ENCODE measurements around the gene CPNE1. TPM values are rescaled to one million over a fixed set of nuclear protein-coding genes. Genes with fewer than 3 reads are reported as not detected.
"Not testable (repeated sequence)": the region's sequence is repeated elsewhere in the genome, so short reads cannot be mapped to it uniquely, and the experiment has no call there.

CPNE1 gene
- 100 to 1,000 TPM; 298 to 342 (median 334) TPM for total RNA-seq
- total RNA-seq (2013), result 279 TPM

- peak; percentile 93 to 98 for DNase-seq
Measured at GRCh38 chr20:35664466-35665206, at the start of gene CPNE1, which contains the start of gene RBM12. Gene CPNE1, minus strand, starts transcription at chr20:35664900. Its CDS starts 31,977 bp downstream, at chr20:35632923. Gene RBM12, minus strand, starts transcription at chr20:35664900. Its CDS starts 9,578 bp downstream, at chr20:35655322.

GRCh38 chr20:35714127-35714526 lies 49.4 kb upstream of the CPNE1 start:
- WGBS (ENCODE audit: insufficient coverage), result 94% methylated on average over 4 of the region's 4 CpGs
- H3K4me3 ChIP-seq (ENCODE audit: low read length), result no peak overlapping the region
- intact Hi-C loops (cut with micrococcal nuclease), result no loop called here
- H3K4me1 ChIP-seq (ENCODE audit: control insufficient read depth, insufficient read depth, low read length), result peaks cover 12% of the 10 kb centered on the region
- Mint-ChIP-seq H3K4me3 (peak overlapping the region; percentile 7), H3K9me3 (no peaks in the 10 kb centered on the region), H3K27me3 (ENCODE audit: low read depth in 2 of 2) (no peaks in the 10 kb centered on the region), H3K27ac (peak overlapping the region; percentile 49 to 77), H3K4me1 (peaks cover 35 to 38% of the 10 kb centered on the region in 2 donors), H3K36me3 (peaks cover 25% of the 10 kb centered on the region)
- no peak for ATAC-seq
- H3K36me3 ChIP-seq (ENCODE audit: control insufficient read depth, insufficient read depth, low read length), result peaks cover 93% of the 10 kb centered on the region
- H3K27ac ChIP-seq (ENCODE audit: low read length), result no peak overlapping the region
- no peaks in the 10 kb centered on the region for H3K27me3 ChIP-seq (ENCODE audit: control insufficient read depth, insufficient read depth, low read length)
- DNase-seq, result no peak
- no peak for TF ChIP-seq CTCF (IDR thresholded peaks at IDR 0.05)
- no peaks in the 10 kb centered on the region for H3K9me3 ChIP-seq (ENCODE audit: control insufficient read depth, insufficient read depth, low read length)

More at GRCh38 chr20:35664466-35665206, at the start of gene CPNE1, which contains the start of gene RBM12:
- H3K36me3 ChIP-seq (ENCODE audit: control insufficient read depth, insufficient read depth, low read length), result peaks cover 11% of the 10 kb centered on the region
- Mint-ChIP-seq H3K9me3 (no peaks in the 10 kb centered on the region), H3K36me3 (peaks cover 8% of the 10 kb centered on the region), H3K4me3 (peak within 1 kb of the TSS; percentile 96), H3K27me3 (ENCODE audit: low read depth in 2 of 2) (no peaks in the 10 kb centered on the region), H3K4me1 (peaks cover 55% of the 10 kb centered on the region in 2 donors), H3K27ac (peak within 1 kb of the TSS in 1 of 2 donors; percentile 100)
- intact Hi-C loops (cut with micrococcal nuclease), result loop anchor here (1.0 to 5.0 kb wide), 5 partner anchors 33 to 124 kb away; partner anchors contain the start of genes NFS1, RBM39 and ROMO1
- no peak for TF ChIP-seq CTCF (IDR thresholded peaks at IDR 0.05)
- peaks cover 22% of the 10 kb centered on the region for H3K4me1 ChIP-seq (ENCODE audit: control insufficient read depth, insufficient read depth, low read length)
- H3K4me3 ChIP-seq (ENCODE audit: low read length), result peak within 1 kb of the TSS; percentile 81
- H3K27me3 ChIP-seq (ENCODE audit: control insufficient read depth, insufficient read depth, low read length), result no peaks in the 10 kb centered on the region
- peak; percentile 68 to 87 (median 80) for ATAC-seq
- H3K27ac ChIP-seq (ENCODE audit: low read length), result peak within 1 kb of the TSS; percentile 97
- no peaks in the 10 kb centered on the region for H3K9me3 ChIP-seq (ENCODE audit: control insufficient read depth, insufficient read depth, low read length)
- WGBS (ENCODE audit: insufficient coverage), result under 1% methylated on average over 61 of the region's 61 CpGs

GRCh38 chr20:35713120-35713519 lies 48.4 kb upstream of the CPNE1 start:
- H3K27ac ChIP-seq (ENCODE audit: low read length); H3K27me3 Mint-ChIP-seq (ENCODE audit: low read depth in 2 of 2); H3K9me3 Mint-ChIP-seq; DNase-seq; intact Hi-C loops (cut with micrococcal nuclease); ATAC-seq; H3K9me3 ChIP-seq (ENCODE audit: control insufficient read depth, insufficient read depth, low read length); H3K27me3 ChIP-seq (ENCODE audit: control insufficient read depth, insufficient read depth, low read length); H3K4me3 ChIP-seq (ENCODE audit: low read length): not testable (repeated sequence)
- Mint-ChIP-seq H3K4me3 (peak overlapping the region; percentile 13), H3K4me1 (peaks cover 41 to 43% of the 10 kb centered on the region in 2 donors), H3K36me3 (peaks cover 25% of the 10 kb centered on the region), H3K27ac (peak overlapping the region in 1 of 2 donors; percentile 63)
- WGBS (ENCODE audit: insufficient coverage), result 85% methylated on average over 9 of the region's 9 CpGs
- H3K36me3 ChIP-seq (ENCODE audit: control insufficient read depth, insufficient read depth, low read length), result peaks cover 96% of the 10 kb centered on the region
- H3K4me1 ChIP-seq (ENCODE audit: control insufficient read depth, insufficient read depth, low read length), result peaks cover 12% of the 10 kb centered on the region

GRCh38 chr20:35711588-35712209 lies 47.0 kb upstream of the CPNE1 start:
- H3K9me3 Mint-ChIP-seq, result no peaks in the 10 kb centered on the region
- no peak for TF ChIP-seq CTCF (IDR thresholded peaks at IDR 0.05)
- DNase-seq (no peak), ATAC-seq (no peak)
- Histone ChIP-seq H3K9me3 (ENCODE audit: control insufficient read depth, insufficient read depth, low read length) (no peaks in the 10 kb centered on the region), H3K4me1 (ENCODE audit: control insufficient read depth, insufficient read depth, low read length) (peaks cover 12% of the 10 kb centered on the region), H3K27ac (ENCODE audit: low read length) (no peak overlapping the region), H3K27me3 (ENCODE audit: control insufficient read depth, insufficient read depth, low read length) (no peaks in the 10 kb centered on the region), H3K36me3 (ENCODE audit: control insufficient read depth, insufficient read depth, low read length) (peaks cover 96% of the 10 kb centered on the region), H3K4me3 (ENCODE audit: low read length) (no peak overlapping the region)
- H3K4me3 Mint-ChIP-seq, result no peak overlapping the region
- H3K27me3 Mint-ChIP-seq (ENCODE audit: low read depth in 2 of 2), result no peaks in the 10 kb centered on the region
- intact Hi-C loops (cut with micrococcal nuclease), result no loop called here
- WGBS (ENCODE audit: insufficient coverage), result 73% methylated on average over 5 of the region's 6 CpGs
- peaks cover 25% of the 10 kb centered on the region for H3K36me3 Mint-ChIP-seq
- H3K27ac Mint-ChIP-seq, result peak overlapping the region; percentile 29 to 84
- peaks cover 37 to 40% of the 10 kb centered on the region in 2 donors for H3K4me1 Mint-ChIP-seq

Measured in natural killer cell (primary cell).